Keratinocyte (primary cell): ENCODE measurements around the gene DUXA. TPM values are rescaled to one million over a fixed set of nuclear protein-coding genes. Genes with fewer than 3 reads are reported as not detected.
"Not testable (repeated sequence)": the region's sequence is repeated elsewhere in the genome, so short reads cannot be mapped to it uniquely, and the experiment has no call there.

Experiments
- DNase-seq: peaks from one replicate; pipeline ENCODE4 v3.0.0-alpha.2; 2011; ENCODE audit warnings: low read depth, missing footprints, low spot score
- FAIRE-seq: peaks from 2 replicates; lab custom pipeline; 2011; peaks lifted over from hg19 to GRCh38; lab: Jason Lieb, UNC
- H2AFZ ChIP-seq: 2 replicates; pipeline ENCODE4 v1.6.0; 2012; ENCODE audit warnings: low read length, control low read depth, inconsistent platforms; ENCODE audit not compliant: control insufficient read depth
- H3K27ac ChIP-seq: 2 replicates; pipeline ENCODE4 v1.5.1; 2011; ENCODE audit warnings: low read length; ENCODE audit not compliant: control insufficient read depth, insufficient read depth
- H3K27me3 ChIP-seq: 3 replicates; pipeline ENCODE4 v1.6.0; 2011; ENCODE audit warnings: low read length; ENCODE audit not compliant: control insufficient read depth, insufficient read depth; ENCODE audit errors: extremely low read depth
- H3K36me3 ChIP-seq, 2 experiments: 2 replicates in 1 of 2; 3 replicates in 1 of 2; pipeline ENCODE4 v1.5.1; 2011; ENCODE audit warnings: low read length in 2 of 2, mild to moderate bottlenecking in 1 of 2; ENCODE audit not compliant: control insufficient read depth in 2 of 2, insufficient read depth in 2 of 2; ENCODE audit errors: extremely low read depth in 1 of 2
- H3K4me1 ChIP-seq: 3 replicates; pipeline ENCODE4 v1.5.1; 2011; ENCODE audit warnings: low read length; ENCODE audit not compliant: control insufficient read depth, insufficient read depth; ENCODE audit errors: extremely low read depth
- H3K4me2 ChIP-seq: 3 replicates; pipeline ENCODE4 v1.6.0; 2011; ENCODE audit warnings: low read depth, low read length; ENCODE audit not compliant: control insufficient read depth, insufficient read depth; ENCODE audit errors: extremely low read depth
- H3K4me3 ChIP-seq, 3 experiments: fragments of 200-600 bp in 1 of 3; sonication (generic) in 1 of 3; 2 replicates in 2 of 3; 3 replicates in 1 of 3; pipeline ENCODE4 v1.5.1; 2011 to 2016; ENCODE audit warnings: low read length in 3 of 3, mild to moderate bottlenecking in 3 of 3, control low read depth in 2 of 3, inconsistent platforms in 1 of 3, low read depth in 1 of 3, mixed read lengths in 1 of 3, mixed run types in 1 of 3, moderate library complexity in 1 of 3; ENCODE audit not compliant: control insufficient read depth in 2 of 3, insufficient read depth in 2 of 3; ENCODE audit errors: extremely low read depth in 1 of 3
- H3K79me2 ChIP-seq: 2 replicates; pipeline ENCODE4 v1.6.0; 2012; ENCODE audit warnings: low read length; ENCODE audit not compliant: control insufficient read depth, insufficient read depth
- H3K9ac ChIP-seq: 3 replicates; pipeline ENCODE4 v1.6.0; 2011; ENCODE audit warnings: low read length; ENCODE audit not compliant: control insufficient read depth, insufficient read depth; ENCODE audit errors: extremely low read depth
- H3K9me1 ChIP-seq: 3 replicates; pipeline ENCODE4 v1.6.0; 2011; ENCODE audit warnings: low read length; ENCODE audit not compliant: control insufficient read depth, insufficient read depth; ENCODE audit errors: extremely low read depth
- H3K9me3 ChIP-seq: 2 replicates; pipeline ENCODE4 v1.5.1; 2012; ENCODE audit warnings: low read depth, low read length; ENCODE audit not compliant: control insufficient read depth
- H4K20me1 ChIP-seq: 3 replicates; pipeline ENCODE4 v1.6.0; 2011; ENCODE audit warnings: low read length; ENCODE audit not compliant: control insufficient read depth, insufficient read depth; ENCODE audit errors: extremely low read depth
- EZH2 ChIP-seq: IDR thresholded peaks from one replicate; pipeline ENCODE4 v1.6.1; 2012; ENCODE audit warnings: inconsistent platforms, mild to moderate bottlenecking, low read length, moderate library complexity
- dilution Hi-C: fragments of 300-500 bp; cut with MboI; formaldehyde crosslinking; loops from one replicate; pipeline ENCODE4 v1.7.0; 2020; ENCODE audit warnings: low sequenced_read_pairs; ENCODE audit not compliant: extremely low pct_ligation_motif_present
- polyA plus RNA-seq, 5 experiments: library from polyadenylated mRNA; depleted of rRNA in 3 of 5; stranded (reverse) in 3 of 5; stranded (forward) in 1 of 5; unstranded in 1 of 5; fragments of >200 nt; gene quantifications; 1 replicate in 1 of 5; 2 replicates in 3 of 5; 3 replicates in 1 of 5; pipeline versions ENCODE4 v1.2.1 to v1.2.3, GENCODE V29; 2011 to 2012; ENCODE audit warnings: missing spikeins in 2 of 5, low read depth in 1 of 5, low replicate concordance in 1 of 5
- TF ChIP-seq, protein P1 (sequence below), 3 experiments: IDR thresholded peaks in 1 of 3; conservative IDR thresholded peaks in 1 of 3; optimal IDR thresholded peaks in 1 of 3; 2 replicates in 2 of 3; 3 replicates in 1 of 3; pipeline versions ENCODE3 to v1.5.1; 2011; ENCODE audit warnings: low read length in 3 of 3, mild to moderate bottlenecking in 3 of 3, moderate library complexity in 2 of 3, control low read depth in 1 of 3, inconsistent platforms in 1 of 3; ENCODE audit not compliant: insufficient read depth in 2 of 3; ENCODE audit errors: extremely low read depth in 1 of 3

Gene DUXA
- polyA plus RNA-seq, 1 donor (not counting 4 experiments of a cell fraction or from before 2014, with no cell fraction given) = not detected

GRCh38 chr19:57141699-57142098, 25.6 kb downstream of the DUXA start:
- Histone ChIP-seq H3K9me1 (no peaks in the 10 kb centered on the region), H3K9me3 (peaks cover 2% of the 10 kb centered on the region), H2AFZ (no peak overlapping the region), H4K20me1 (no peaks in the 10 kb centered on the region), H3K4me2 (no peak overlapping the region), H3K79me2 (no peaks in the 10 kb centered on the region), H3K27ac (no peak overlapping the region), H3K4me1 (no peaks in the 10 kb centered on the region), H3K4me3 (no peak overlapping the region), H3K9ac (no peak overlapping the region), H3K27me3 (no peaks in the 10 kb centered on the region), H3K36me3 (no peaks in the 10 kb centered on the region)
- FAIRE-seq (no peak), DNase-seq (no peak)
- dilution Hi-C loops = no loop called here
- TF ChIP-seq EZH2 = no peak
- TF ChIP-seq, protein P1, sequence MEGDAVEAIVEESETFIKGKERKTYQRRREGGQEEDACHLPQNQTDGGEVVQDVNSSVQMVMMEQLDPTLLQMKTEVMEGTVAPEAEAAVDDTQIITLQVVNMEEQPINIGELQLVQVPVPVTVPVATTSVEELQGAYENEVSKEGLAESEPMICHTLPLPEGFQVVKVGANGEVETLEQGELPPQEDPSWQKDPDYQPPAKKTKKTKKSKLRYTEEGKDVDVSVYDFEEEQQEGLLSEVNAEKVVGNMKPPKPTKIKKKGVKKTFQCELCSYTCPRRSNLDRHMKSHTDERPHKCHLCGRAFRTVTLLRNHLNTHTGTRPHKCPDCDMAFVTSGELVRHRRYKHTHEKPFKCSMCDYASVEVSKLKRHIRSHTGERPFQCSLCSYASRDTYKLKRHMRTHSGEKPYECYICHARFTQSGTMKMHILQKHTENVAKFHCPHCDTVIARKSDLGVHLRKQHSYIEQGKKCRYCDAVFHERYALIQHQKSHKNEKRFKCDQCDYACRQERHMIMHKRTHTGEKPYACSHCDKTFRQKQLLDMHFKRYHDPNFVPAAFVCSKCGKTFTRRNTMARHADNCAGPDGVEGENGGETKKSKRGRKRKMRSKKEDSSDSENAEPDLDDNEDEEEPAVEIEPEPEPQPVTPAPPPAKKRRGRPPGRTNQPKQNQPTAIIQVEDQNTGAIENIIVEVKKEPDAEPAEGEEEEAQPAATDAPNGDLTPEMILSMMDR (optimal IDR thresholded peaks at IDR 0.05 in 1 of 3, IDR thresholded peaks at IDR 0.05 in 1 of 3, conservative IDR thresholded peaks at IDR 0.05 in 1 of 3; ENCODE audit: extremely low read depth in 1 of 3, insufficient read depth in 2 of 3, low read length in 3 of 3) = no peak

GRCh38 chr19:57135797-57136196, 31.5 kb downstream of the DUXA start:
- DNase-seq (no peak), FAIRE-seq (no peak)
- Histone ChIP-seq H3K4me2 (no peak overlapping the region), H2AFZ (no peak overlapping the region), H3K9me1 (no peaks in the 10 kb centered on the region), H3K9me3 (peaks cover 2% of the 10 kb centered on the region), H3K27ac (no peak overlapping the region), H3K36me3 (no peaks in the 10 kb centered on the region), H3K4me3 (no peak overlapping the region), H3K9ac (no peak overlapping the region), H3K27me3 (no peaks in the 10 kb centered on the region), H4K20me1 (no peaks in the 10 kb centered on the region), H3K4me1 (no peaks in the 10 kb centered on the region), H3K79me2 (no peaks in the 10 kb centered on the region)
- no peak for TF ChIP-seq EZH2
- dilution Hi-C loops = no loop called here

DNA sequence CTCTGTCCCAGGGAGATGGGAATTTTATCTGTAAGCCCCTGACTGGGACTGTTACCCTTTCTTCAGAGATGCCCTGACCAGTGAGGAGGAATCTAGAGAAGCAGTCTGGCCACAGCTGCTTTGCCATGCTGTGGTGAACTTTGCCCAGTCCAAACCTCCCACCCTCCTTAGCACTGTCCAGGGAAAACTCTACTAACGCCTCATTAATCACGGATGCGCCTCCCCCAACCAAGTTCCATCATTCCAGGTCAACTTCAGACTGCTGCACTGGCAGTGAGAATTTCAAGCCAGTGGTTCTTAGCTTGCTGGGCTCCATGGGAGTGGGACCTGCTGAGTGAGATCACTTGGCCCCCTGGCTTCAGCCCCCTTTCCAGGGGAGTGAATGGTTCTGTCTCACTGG, 39.9 kb downstream of the DUXA start:
- H3K4me3 ChIP-seq, H3K4me2 ChIP-seq, H3K9me3 ChIP-seq, H3K79me2 ChIP-seq, H3K9ac ChIP-seq, H3K36me3 ChIP-seq, H3K4me1 ChIP-seq, DNase-seq, H2AFZ ChIP-seq, FAIRE-seq, dilution Hi-C loops, H3K9me1 ChIP-seq, H4K20me1 ChIP-seq, H3K27ac ChIP-seq, H3K27me3 ChIP-seq: not testable (repeated sequence)
